HEK293 (cell line): ENCODE data around the gene TMEM187.

Source experiments
- BCL11A ChIP-seq: fragments of 450-650 bp; formaldehyde crosslinking; IDR thresholded peaks from 2 replicates; pipeline ENCODE4 v1.5.1; 2016; ENCODE audit warnings: low read depth, missing biosample characterization, missing genetic modification characterization
- BCL11B ChIP-seq: fragments of 450-650 bp; formaldehyde crosslinking; IDR thresholded peaks from 2 replicates; pipeline ENCODE4 v1.5.1; 2016; ENCODE audit warnings: low read depth, missing biosample characterization, missing genetic modification characterization
- BCL6B ChIP-seq: fragments of 450-650 bp; formaldehyde crosslinking; IDR thresholded peaks from 2 replicates; pipeline ENCODE4 v1.5.1; 2017; ENCODE audit warnings: missing biosample characterization, missing genetic modification characterization
- GLIS1 ChIP-seq: fragments of 450-650 bp; formaldehyde crosslinking; IDR thresholded peaks from 2 replicates; pipeline ENCODE4 v1.5.1; 2016; ENCODE audit warnings: missing biosample characterization, missing genetic modification characterization
- KLF8 ChIP-seq: fragments of 450-650 bp; formaldehyde crosslinking; IDR thresholded peaks from 2 replicates; pipeline ENCODE4 v1.5.1; 2016; ENCODE audit warnings: missing biosample characterization, missing genetic modification characterization
- KLF9 ChIP-seq: fragments of 450-650 bp; formaldehyde crosslinking; IDR thresholded peaks from 2 replicates; pipeline ENCODE4 v1.5.1; 2016; ENCODE audit warnings: missing biosample characterization, missing genetic modification characterization, low read depth
- MYNN ChIP-seq: fragments of 450-650 bp; formaldehyde crosslinking; IDR thresholded peaks from 2 replicates; pipeline ENCODE4 v1.5.1; 2016; ENCODE audit warnings: missing biosample characterization, missing genetic modification characterization, borderline replicate concordance
- OVOL3 ChIP-seq: fragments of 450-650 bp; formaldehyde crosslinking; IDR thresholded peaks from 2 replicates; pipeline ENCODE4 v1.5.1; 2016; ENCODE audit warnings: missing biosample characterization, missing genetic modification characterization
- SP7 ChIP-seq: fragments of 450-650 bp; formaldehyde crosslinking; IDR thresholded peaks from 2 replicates; pipeline ENCODE4 v1.5.1; 2016; ENCODE audit warnings: missing biosample characterization, missing genetic modification characterization
- TCF7L2 ChIP-seq: IDR thresholded peaks from 2 replicates; pipeline ENCODE4 v1.6.1; 2011; ENCODE audit warnings: low read depth, mild to moderate bottlenecking, inconsistent platforms, low read length, moderate library complexity, borderline replicate concordance
- TRIM28 ChIP-seq: IDR thresholded peaks from 2 replicates; pipeline ENCODE4 v1.6.1; 2011; ENCODE audit warnings: low read length, control low read depth, borderline replicate concordance
- ZBTB20 ChIP-seq: fragments of 450-650 bp; formaldehyde crosslinking; IDR thresholded peaks from 2 replicates; pipeline ENCODE4 v1.5.1; 2016; ENCODE audit warnings: missing biosample characterization, missing genetic modification characterization
- ZBTB49 ChIP-seq: fragments of 450-650 bp; formaldehyde crosslinking; IDR thresholded peaks from 2 replicates; pipeline ENCODE4 v1.5.1; 2016; ENCODE audit warnings: missing biosample characterization, missing genetic modification characterization, low read depth
- ZBTB8A ChIP-seq: fragments of 450-650 bp; formaldehyde crosslinking; IDR thresholded peaks from 2 replicates; pipeline ENCODE4 v1.5.1; 2016; ENCODE audit warnings: missing biosample characterization, missing genetic modification characterization
- ZEB2 ChIP-seq: fragments of 450-650 bp; formaldehyde crosslinking; IDR thresholded peaks from 2 replicates; pipeline ENCODE4 v1.5.1; 2016; ENCODE audit warnings: missing biosample characterization, missing genetic modification characterization
- ZFP37 ChIP-seq: fragments of 450-650 bp; formaldehyde crosslinking; IDR thresholded peaks from 2 replicates; pipeline ENCODE4 v1.5.1; 2016; ENCODE audit warnings: missing biosample characterization, missing genetic modification characterization
- ZNF114 ChIP-seq: fragments of 450-650 bp; formaldehyde crosslinking; IDR thresholded peaks from 2 replicates; pipeline ENCODE4 v1.5.0; 2017; ENCODE audit warnings: missing biosample characterization, missing genetic modification characterization
- ZNF140 ChIP-seq: fragments of 450-650 bp; formaldehyde crosslinking; IDR thresholded peaks from 2 replicates; pipeline ENCODE4 v1.5.1; 2016; ENCODE audit warnings: missing biosample characterization, missing genetic modification characterization
- ZNF155 ChIP-seq: fragments of 450-650 bp; formaldehyde crosslinking; IDR thresholded peaks from 2 replicates; pipeline ENCODE4 v1.5.1; 2016; ENCODE audit warnings: missing biosample characterization, missing genetic modification characterization
- ZNF202 ChIP-seq: fragments of 450-650 bp; formaldehyde crosslinking; IDR thresholded peaks from 2 replicates; pipeline ENCODE4 v1.5.1; 2016; ENCODE audit warnings: missing biosample characterization, missing genetic modification characterization, borderline replicate concordance
- ZNF221 ChIP-seq: fragments of 450-650 bp; formaldehyde crosslinking; IDR thresholded peaks from 2 replicates; pipeline ENCODE4 v1.5.1; 2017; ENCODE audit warnings: missing biosample characterization, missing genetic modification characterization, borderline replicate concordance
- ZNF248 ChIP-seq: fragments of 450-650 bp; formaldehyde crosslinking; IDR thresholded peaks from 2 replicates; pipeline ENCODE4 v1.5.1; 2017; ENCODE audit warnings: missing biosample characterization, missing genetic modification characterization
- ZNF26 ChIP-seq: fragments of 450-650 bp; formaldehyde crosslinking; IDR thresholded peaks from 2 replicates; pipeline ENCODE4 v1.5.1; 2016; ENCODE audit warnings: missing biosample characterization, missing genetic modification characterization
- ZNF274 ChIP-seq, 2 experiments: fragments of 200-500 bp in 1 of 2; fragments of 450-650 bp in 1 of 2; sonication (Bioruptor generic) in 1 of 2; formaldehyde crosslinking in 1 of 2; IDR thresholded peaks; 2 replicates each; pipeline versions ENCODE4 v1.5.1 to v1.6.1; 2014 to 2016; ENCODE audit warnings: borderline replicate concordance in 1 of 2, inconsistent platforms in 1 of 2, low read length in 1 of 2, missing biosample characterization in 1 of 2, missing genetic modification characterization in 1 of 2
- ZNF292 ChIP-seq: fragments of 450-650 bp; formaldehyde crosslinking; IDR thresholded peaks from 2 replicates; pipeline ENCODE4 v1.5.1; 2016; ENCODE audit warnings: low read depth, missing biosample characterization, missing genetic modification characterization, borderline replicate concordance
- ZNF350 ChIP-seq: fragments of 450-650 bp; formaldehyde crosslinking; IDR thresholded peaks from 2 replicates; pipeline ENCODE4 v1.5.0; 2017; ENCODE audit warnings: missing biosample characterization, mild to moderate bottlenecking, missing genetic modification characterization
- ZNF391 ChIP-seq: fragments of 450-650 bp; formaldehyde crosslinking; IDR thresholded peaks from 2 replicates; pipeline ENCODE4 v1.5.1; 2016; ENCODE audit warnings: low read depth, missing biosample characterization, missing genetic modification characterization, borderline replicate concordance
- ZNF404 ChIP-seq: fragments of 450-650 bp; formaldehyde crosslinking; IDR thresholded peaks from 2 replicates; pipeline ENCODE4 v1.5.1; 2017; ENCODE audit warnings: missing biosample characterization, missing genetic modification characterization
- ZNF549 ChIP-seq: fragments of 450-650 bp; IDR thresholded peaks from 2 replicates; pipeline ENCODE4 v1.5.1; 2018; ENCODE audit warnings: missing biosample characterization, missing genetic modification characterization, mild to moderate bottlenecking, inconsistent platforms, moderate library complexity
- ZNF560 ChIP-seq: fragments of 450-650 bp; formaldehyde crosslinking; IDR thresholded peaks from 2 replicates; pipeline ENCODE4 v1.5.1; 2017; ENCODE audit warnings: missing biosample characterization, missing genetic modification characterization, borderline replicate concordance
- ZNF658 ChIP-seq: fragments of 450-650 bp; formaldehyde crosslinking; IDR thresholded peaks from 2 replicates; pipeline ENCODE4; 2016; ENCODE audit warnings: missing biosample characterization, missing genetic modification characterization
- ZNF692 ChIP-seq: fragments of 450-650 bp; formaldehyde crosslinking; IDR thresholded peaks from 2 replicates; pipeline ENCODE4 v1.5.1; 2016; ENCODE audit warnings: missing biosample characterization, missing genetic modification characterization
- ZNF747 ChIP-seq: fragments of 450-650 bp; formaldehyde crosslinking; IDR thresholded peaks from 2 replicates; pipeline ENCODE4 v1.5.1; 2016; ENCODE audit warnings: missing biosample characterization, missing genetic modification characterization
- ZSCAN30 ChIP-seq: fragments of 450-650 bp; IDR thresholded peaks from 2 replicates; pipeline ENCODE4 v1.5.1; 2018; ENCODE audit warnings: missing biosample characterization, mild to moderate bottlenecking, missing genetic modification characterization, moderate library complexity

TMEM187 gene

GRCh38 chrX:153972368-153973126, at the start of gene TMEM187 (continued):
- TF ChIP-seq MYNN (tag by site-specific recombination) (no peak), ZEB2 (no peak), ZNF560 (tag by site-specific recombination) (no peak), ZNF114 (tag by site-specific recombination) (no peak), BCL11B (no peak), ZNF692 (peak; percentile 98), ZNF391 (tag by site-specific recombination) (no peak), ZNF274 (IDR thresholded peaks at IDR 0.05; ENCODE audit: low read length) (no peak), ZNF274 (tag by site-specific recombination; IDR thresholded peaks at IDR 0.05; ENCODE audit: borderline replicate concordance) (no peak), KLF8 (tag by site-specific recombination) (peak; percentile 71), OVOL3 (tag by site-specific recombination) (no peak), ZBTB49 (tag by site-specific recombination) (no peak), ZSCAN30 (tag by site-specific recombination) (0 out of 2 replicates have a peak, but pooled peaks have one; percentile 52), ZNF350 (tag by site-specific recombination) (no peak), ZNF292 (tag by site-specific recombination) (no peak), BCL6B (tag by site-specific recombination) (no peak), KLF9 (0 out of 2 replicates have a peak, but pooled peaks have one; percentile 18), ZNF747 (tag by site-specific recombination) (no peak), ZNF140 (no peak), ZBTB20 (tag by site-specific recombination) (no peak; the same call in 1 of the 2 replicates), ZBTB8A (tag by site-specific recombination) (no peak), ZNF26 (tag by site-specific recombination) (no peak), SP7 (tag by site-specific recombination) (0 out of 2 replicates have a peak, but pooled peaks have one; percentile 3), ZNF248 (tag by site-specific recombination) (no peak), ZNF549 (tag by site-specific recombination) (no peak), ZNF658 (tag by site-specific recombination) (no peak), ZNF155 (tag by site-specific recombination) (no peak), ZNF202 (tag by site-specific recombination) (no peak), ZNF404 (no peak), BCL11A (tag by site-specific recombination) (no peak), TCF7L2 (0 out of 2 replicates have a peak, but pooled peaks have one; percentile 50), GLIS1 (tag by site-specific recombination) (peak; percentile 89), ZNF221 (tag by site-specific recombination) (no peak), ZFP37 (tag by site-specific recombination) (no peak), TRIM28 (no peak)
